Neuronal stem cell (in vitro differentiated cells): ENCODE results near the gene SMIM10.

Source experiments
- DNase-seq: peaks from one replicate; pipeline ENCODE4 v3.0.0-alpha.2; 2013; ENCODE audit warnings: low spot score
- H2AFZ ChIP-seq: one replicate; pipeline ENCODE4 v1.6.1; 2013; ENCODE audit warnings: mild to moderate bottlenecking, low read length, inconsistent platforms
- H2AK5ac ChIP-seq: 2 replicates; pipeline ENCODE4 v1.6.1; 2013; ENCODE audit warnings: low read depth, mild to moderate bottlenecking, inconsistent platforms, low read length, moderate library complexity, mixed read lengths
- H2BK120ac ChIP-seq: 2 replicates; pipeline ENCODE4 v1.6.1; 2013; ENCODE audit warnings: low read depth, mild to moderate bottlenecking, inconsistent platforms, low read length, moderate library complexity, mixed read lengths
- H2BK12ac ChIP-seq: one replicate; pipeline ENCODE4 v1.6.1; 2013; ENCODE audit warnings: low read length, inconsistent platforms
- H2BK15ac ChIP-seq: 2 replicates; pipeline ENCODE4 v1.6.1; 2013; ENCODE audit warnings: mild to moderate bottlenecking, low read length, inconsistent platforms, mixed read lengths
- H2BK5ac ChIP-seq: one replicate; pipeline ENCODE4 v1.6.1; 2013; ENCODE audit warnings: inconsistent platforms, mild to moderate bottlenecking, low read length, moderate library complexity
- H3K14ac ChIP-seq: one replicate; pipeline ENCODE4 v1.6.1; 2013; ENCODE audit warnings: low read length, inconsistent platforms
- H3K18ac ChIP-seq: 2 replicates; pipeline ENCODE4 v1.6.1; 2013; ENCODE audit warnings: low read length, inconsistent platforms
- H3K23ac ChIP-seq: 2 replicates; pipeline ENCODE4 v1.6.1; 2013; ENCODE audit warnings: low read depth, mild to moderate bottlenecking, mixed read lengths, low read length, inconsistent platforms; ENCODE audit not compliant: poor library complexity
- H3K27ac ChIP-seq: replicated peaks from 3 replicates; pipeline ENCODE4 v1.5.1; 2013; ENCODE audit warnings: low read length, inconsistent platforms
- H3K27me3 ChIP-seq, 3 experiments: 2 replicates each; pipeline ENCODE4 v1.6.1; 2013; ENCODE audit warnings: low read length in 3 of 3, mild to moderate bottlenecking in 2 of 3, inconsistent platforms in 1 of 3, low read depth in 1 of 3, mixed read lengths in 1 of 3, moderate library complexity in 1 of 3; ENCODE audit not compliant: control insufficient read depth in 3 of 3, insufficient read depth in 3 of 3
- H3K36me3 ChIP-seq, 2 donors: replicated peaks in 1 of 2; 2 replicates each; pipeline ENCODE4 v1.6.1; 2013; ENCODE audit warnings: low read length in 2 of 2; ENCODE audit not compliant: control insufficient read depth in 2 of 2, insufficient read depth in 2 of 2
- H3K4ac ChIP-seq: 2 replicates; pipeline ENCODE4 v1.6.1; 2013; ENCODE audit warnings: inconsistent platforms, mild to moderate bottlenecking, low read length, moderate library complexity
- H3K4me1 ChIP-seq, 2 donors: 1 replicate in 1 of 2; 2 replicates in 1 of 2; pipeline ENCODE4 v1.6.1; 2013; ENCODE audit warnings: low read length in 2 of 2, low read depth in 1 of 2; ENCODE audit not compliant: control insufficient read depth in 2 of 2, insufficient read depth in 1 of 2
- H3K4me2 ChIP-seq: one replicate; pipeline ENCODE4 v1.6.1; 2013; ENCODE audit warnings: mild to moderate bottlenecking, low read length, inconsistent platforms; ENCODE audit not compliant: insufficient read depth, poor library complexity, severe bottlenecking
- H3K4me3 ChIP-seq, 2 donors: 2 replicates each; pipeline ENCODE4 v1.5.1; 2013; ENCODE audit warnings: low read length in 2 of 2, mild to moderate bottlenecking in 2 of 2, inconsistent platforms in 1 of 2, moderate library complexity in 1 of 2
- H3K79me1 ChIP-seq: one replicate; pipeline ENCODE4 v1.6.1; 2013; ENCODE audit warnings: low read depth, mild to moderate bottlenecking, inconsistent platforms, low read length, moderate library complexity
- H3K9ac ChIP-seq: one replicate; pipeline ENCODE4 v1.6.1; 2013; ENCODE audit warnings: mild to moderate bottlenecking, low read depth, low read length, inconsistent platforms; ENCODE audit not compliant: poor library complexity
- H3K9me3 ChIP-seq, 2 donors: replicated peaks in 1 of 2; 2 replicates each; pipeline versions ENCODE3 to v1.6.1; 2013; ENCODE audit warnings: low read length in 2 of 2, mild to moderate bottlenecking in 2 of 2, inconsistent platforms in 1 of 2, low read depth in 1 of 2, mixed read lengths in 1 of 2, moderate library complexity in 1 of 2; ENCODE audit not compliant: control insufficient read depth in 2 of 2, insufficient read depth in 1 of 2
- H4K8ac ChIP-seq: one replicate; pipeline ENCODE4 v1.6.1; 2013; ENCODE audit warnings: low read depth, mild to moderate bottlenecking, inconsistent platforms, low read length, moderate library complexity
- H4K91ac ChIP-seq: one replicate; pipeline ENCODE4 v1.6.1; 2013; ENCODE audit warnings: low read length, low read depth, mild to moderate bottlenecking, inconsistent platforms; ENCODE audit not compliant: poor library complexity
- WGBS, 2 donors: extraction: QIAGEN DNeasy Blood & Tissue Kit; methylation state at CpG; one replicate each; pipeline ENCODE4 v1.1.7; 2013; ENCODE audit warnings: missing lambda C conversion rate in 2 of 2, mixed read lengths in 1 of 2; ENCODE audit not compliant: insufficient read length in 2 of 2, insufficient replicate concordance in 1 of 2; ENCODE audit errors: extremely low coverage in 2 of 2; 5-methylcytosine and 5-hydroxymethylcytosine counted together

The SMIM10 gene

GRCh38 chrX:135009057-135009610, 18.3 kb downstream of the SMIM10 start:
- H2AK5ac ChIP-seq, result no peak overlapping the region

GRCh38 chrX:135009838-135010237, 19.0 kb downstream of the SMIM10 start:
- H2AK5ac ChIP-seq, result no peak overlapping the region
- no peak overlapping the region for H2AFZ ChIP-seq
- H3K9ac ChIP-seq, result no peak overlapping the region
- no peak overlapping the region for H4K91ac ChIP-seq
- H3K18ac ChIP-seq, result no peak overlapping the region
- no peak overlapping the region for H3K23ac ChIP-seq
- H3K14ac ChIP-seq, result no peak overlapping the region
- H3K36me3 ChIP-seq, result no peaks in the 10 kb centered on the region
- H2BK12ac ChIP-seq, result no peak overlapping the region
- no peak overlapping the region for H2BK15ac ChIP-seq
- no peak overlapping the region for H2BK120ac ChIP-seq
- H3K27me3 ChIP-seq, result peaks cover 0 to 30% (median 0%) of the 10 kb centered on the region in 3 experiments
- H3K4ac ChIP-seq, result no peak overlapping the region
- H3K79me1 ChIP-seq, result no peaks in the 10 kb centered on the region
- H3K9me3 ChIP-seq, result no peaks in the 10 kb centered on the region
- H2BK5ac ChIP-seq, result no peak overlapping the region
- peaks cover 0 to 2% of the 10 kb centered on the region in 2 donors for H3K4me1 ChIP-seq
- H4K8ac ChIP-seq, result no peak overlapping the region
- H3K4me3 ChIP-seq, result no peak overlapping the region
- no CpG with 5 or more reads among the region's 4 CpGs for WGBS, 2 donors
- H3K27ac ChIP-seq, result no peak overlapping the region
- no peak overlapping the region for H3K4me2 ChIP-seq
- DNase-seq, result no peak

More at GRCh38 chrX:135009057-135009610, 18.3 kb downstream of the SMIM10 start:
- Histone ChIP-seq H3K14ac (no peak overlapping the region), H2BK12ac (no peak overlapping the region), H3K27me3 (peaks cover 0 to 30% (median 0%) of the 10 kb centered on the region in 3 experiments), H3K4me1 (peaks cover 0 to 2% of the 10 kb centered on the region in 2 donors), H3K79me1 (no peaks in the 10 kb centered on the region), H3K4ac (no peak overlapping the region), H3K23ac (no peak overlapping the region), H4K91ac (no peak overlapping the region), H3K4me2 (no peak overlapping the region), H2AFZ (no peak overlapping the region), H2BK5ac (no peak overlapping the region), H2BK120ac (no peak overlapping the region), H4K8ac (no peak overlapping the region), H3K27ac (no peak overlapping the region), H2BK15ac (no peak overlapping the region), H3K18ac (no peak overlapping the region), H3K9me3 (no peaks in the 10 kb centered on the region), H3K9ac (no peak overlapping the region), H3K4me3 (no peak overlapping the region), H3K36me3 (no peaks in the 10 kb centered on the region)
- no CpG with 5 or more reads among the region's 1 CpG for WGBS, 2 donors
- no peak for DNase-seq

- H2BK5ac ChIP-seq, result no peak overlapping the region
- H3K4me3 ChIP-seq, result no peak overlapping the region
- no peak overlapping the region for H2BK15ac ChIP-seq
- no peaks in the 10 kb centered on the region for H3K9me3 ChIP-seq
- H3K9ac ChIP-seq, result no peak overlapping the region
- no peak overlapping the region for H4K8ac ChIP-seq
- no peak overlapping the region for H2AFZ ChIP-seq
- WGBS, 2 donors, result no CpG with 5 or more reads among the region's 4 CpGs
- no peak for DNase-seq
- no peak overlapping the region for H2BK12ac ChIP-seq
- H3K36me3 ChIP-seq, result no peaks in the 10 kb centered on the region
- H3K4me1 ChIP-seq, result peaks cover 0 to 2% of the 10 kb centered on the region in 2 donors
- H3K18ac ChIP-seq, result no peak overlapping the region
- no peak overlapping the region for H3K14ac ChIP-seq
- no peak overlapping the region for H3K23ac ChIP-seq
- no peak overlapping the region for H4K91ac ChIP-seq
- no peak overlapping the region for H2AK5ac ChIP-seq
- no peak overlapping the region for H3K4me2 ChIP-seq
- no peak overlapping the region for H2BK120ac ChIP-seq
- no peak overlapping the region for H3K27ac ChIP-seq
- no peaks in the 10 kb centered on the region for H3K79me1 ChIP-seq
- no peak overlapping the region for H3K4ac ChIP-seq
- peaks cover 0 to 30% (median 0%) of the 10 kb centered on the region in 3 experiments for H3K27me3 ChIP-seq
Measured at GRCh38 chrX:135010921-135011320, 20.1 kb downstream of the SMIM10 start.

DNA sequence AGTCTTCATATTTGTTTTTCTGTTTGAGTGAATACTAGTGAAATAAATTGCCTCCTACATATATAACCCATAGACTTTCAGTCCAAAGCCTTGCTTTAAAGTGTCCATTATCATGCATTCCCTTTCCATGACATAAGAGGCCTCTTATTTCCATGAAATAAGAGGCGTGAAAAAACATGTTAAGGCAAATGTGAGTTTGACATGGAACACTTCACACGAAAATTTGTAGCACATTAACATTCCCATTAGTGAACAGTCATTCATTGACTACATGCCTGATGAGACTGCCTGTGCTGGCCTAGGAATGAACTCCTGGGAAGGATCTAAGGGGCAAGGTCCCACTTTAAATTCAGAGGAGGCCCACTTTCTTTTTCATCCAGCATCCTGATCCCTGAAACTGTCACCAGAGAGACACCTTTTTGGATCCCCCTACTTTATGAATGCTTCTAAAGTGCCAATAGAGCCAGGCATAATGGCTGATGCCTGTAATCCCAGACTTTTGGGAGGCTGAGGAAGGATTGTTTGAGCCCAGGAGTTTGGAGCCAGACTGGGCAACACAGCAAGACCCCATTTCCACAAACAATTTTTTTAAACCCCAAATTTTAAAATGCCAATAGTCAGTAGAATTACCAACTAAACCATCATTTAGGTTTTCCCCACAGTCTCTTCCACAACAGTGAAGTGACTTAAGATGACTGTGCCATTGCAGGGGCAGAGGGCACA, 24.9 kb downstream of the SMIM10 start:
- Histone ChIP-seq H3K4me1 (peaks cover 3 to 4% of the 10 kb centered on the region in 2 donors), H3K4me3 (no peak overlapping the region), H2BK12ac (no peak overlapping the region), H3K27ac (no peak overlapping the region), H4K91ac (no peak overlapping the region), H3K79me1 (no peaks in the 10 kb centered on the region), H2BK5ac (no peak overlapping the region), H3K27me3 (peaks cover 0 to 22% (median 0%) of the 10 kb centered on the region in 3 experiments), H3K23ac (no peak overlapping the region), H2BK120ac (no peak overlapping the region), H3K4ac (no peak overlapping the region), H3K4me2 (no peak overlapping the region), H3K9ac (no peak overlapping the region), H4K8ac (no peak overlapping the region), H3K36me3 (no peaks in the 10 kb centered on the region), H3K14ac (no peak overlapping the region), H2BK15ac (no peak overlapping the region), H3K18ac (no peak overlapping the region), H3K9me3 (no peaks in the 10 kb centered on the region), H2AK5ac (no peak overlapping the region), H2AFZ (no peak overlapping the region)
- no CpG with 5 or more reads among the region's 2 CpGs for WGBS, 2 donors
- DNase-seq, result no peak
